Cardiac muscle cell (in vitro differentiated cells and primary cell): ENCODE results near the gene PHF12. TPM values are rescaled to one million over a fixed set of nuclear protein-coding genes. Genes with fewer than 3 reads are reported as not detected.

Experiments used
- DNase-seq, 2 donors: peaks; one replicate each; pipeline versions ENCODE4 v3.0.0 to v3.0.0-alpha.2; 2010 to 2017; ENCODE audit warnings: low read depth in 1 of 2, low spot score in 1 of 2
- H3K27ac ChIP-seq: fragments of 200-600 bp; sonication (generic); 2 replicates; pipeline ENCODE4 v1.5.1; 2016
- H3K27me3 ChIP-seq: fragments of 200-600 bp; sonication (generic); 2 replicates; pipeline ENCODE4 v1.6.0; 2016; ENCODE audit warnings: control low read depth
- H3K36me3 ChIP-seq: fragments of 200-600 bp; sonication (generic); 2 replicates; pipeline ENCODE4 v1.5.1; 2016; ENCODE audit warnings: control low read depth
- H3K4me1 ChIP-seq: fragments of 200-600 bp; sonication (generic); 2 replicates; pipeline ENCODE4 v1.8.1; 2017; ENCODE audit warnings: low read depth, mild to moderate bottlenecking, mixed run types
- H3K4me3 ChIP-seq: fragments of 200-600 bp; sonication (generic); 2 replicates; pipeline ENCODE4 v1.5.1; 2016; ENCODE audit warnings: mild to moderate bottlenecking
- H3K9me3 ChIP-seq: fragments of 200-600 bp; sonication (generic); 2 replicates; pipeline ENCODE4 v1.5.1; 2017; ENCODE audit warnings: low read depth, mild to moderate bottlenecking, control low read depth
- CTCF ChIP-seq: IDR thresholded peaks from 2 replicates; pipeline ENCODE4 v1.5.1; 2012; ENCODE audit warnings: low read depth, mild to moderate bottlenecking, low read length
- polyA plus RNA-seq: library from polyadenylated mRNA; unstranded; fragments of >200 nt; fragmentation: Nextera tagmentation; extraction: Ambion mirVana; gene quantifications from 2 replicates; pipeline ENCODE4 v1.2.1, GENCODE V29; 2016
- total RNA-seq: library from RNA; depleted of rRNA; stranded (reverse); fragments of >200 nt; gene quantifications from 2 replicates; pipeline ENCODE4 v1.2.3, GENCODE V29; 2016

The PHF12 gene
- total and polyA plus RNA-seq, 2 experiments from 2014 or later: 17.9 to 45.6 TPM

- peak; percentile 37 to 60 for DNase-seq
- Histone ChIP-seq H3K27me3 (no peaks in the 10 kb centered on the region), H3K4me3 (no peak overlapping the region), H3K27ac (no peak overlapping the region), H3K36me3 (peaks cover 88% of the 10 kb centered on the region), H3K9me3 (no peaks in the 10 kb centered on the region), H3K4me1 (no peaks in the 10 kb centered on the region)
- TF ChIP-seq CTCF: peak; percentile 63
These were observed 34.9 kb downstream of the PHF12 start for GRCh38 chr17:28916302-28916934.

DNA sequence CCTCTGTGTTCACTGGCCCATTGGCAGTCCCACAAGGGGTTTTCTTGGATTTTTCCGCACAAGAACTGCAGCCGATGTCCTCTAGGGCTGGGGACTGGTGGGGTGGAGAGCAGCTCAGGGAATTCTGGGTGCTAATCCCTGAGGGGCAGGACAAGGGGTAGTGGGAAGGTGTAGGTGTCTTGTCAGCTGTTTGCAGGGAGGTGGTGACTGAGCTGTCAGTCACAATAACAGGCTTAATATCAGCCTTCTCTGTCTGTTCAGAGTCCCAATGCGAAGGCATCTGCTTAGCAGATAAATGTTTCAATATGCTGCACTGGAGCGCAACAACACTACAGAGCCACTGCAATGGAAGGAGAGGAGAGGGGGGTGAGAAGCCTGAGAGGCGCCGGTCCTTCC is 38.4 kb downstream of the PHF12 start:
- H3K4me1 ChIP-seq: no peaks in the 10 kb centered on the region
- no peaks in the 10 kb centered on the region for H3K9me3 ChIP-seq
- H3K27me3 ChIP-seq: no peaks in the 10 kb centered on the region
- no peak overlapping the region for H3K4me3 ChIP-seq
- no peak for TF ChIP-seq CTCF
- H3K27ac ChIP-seq: no peak overlapping the region
- peaks cover 90% of the 10 kb centered on the region for H3K36me3 ChIP-seq
- DNase-seq: no peak

DNA sequence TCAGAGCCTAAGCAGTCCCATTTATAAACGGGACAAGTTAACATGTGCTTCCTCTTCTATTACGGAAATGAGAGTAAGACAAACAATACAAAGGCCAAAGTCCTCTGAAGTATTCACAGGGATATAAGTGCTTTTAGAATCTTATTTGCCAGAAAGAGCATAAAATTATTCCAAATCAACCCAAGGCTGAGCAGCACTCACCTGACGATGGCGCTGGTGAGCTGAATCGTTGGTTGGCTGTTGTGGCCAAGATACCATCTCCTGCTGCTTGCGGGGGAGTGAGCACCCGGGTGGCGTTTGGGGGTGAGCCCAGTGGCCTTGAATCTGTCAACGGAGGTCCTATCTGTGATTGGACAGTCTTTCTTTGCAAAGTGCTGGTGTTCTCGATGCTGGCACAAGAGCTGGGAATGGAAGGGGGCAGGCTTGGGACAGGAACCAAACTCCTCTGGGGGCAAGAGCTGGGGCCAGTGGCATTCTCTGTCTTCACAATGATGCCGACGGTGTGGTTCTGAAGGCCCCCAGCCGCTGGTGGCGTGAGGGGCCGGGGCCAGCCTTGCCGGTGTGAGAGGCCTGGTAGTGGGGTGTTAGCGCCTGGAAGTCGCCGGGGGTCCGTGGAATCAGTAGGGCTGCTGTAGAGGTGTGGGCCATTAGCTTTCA is 38.9 kb downstream of the PHF12 start:
- no peak for DNase-seq

GRCh38 chr17:28911411-28912045 is 39.8 kb downstream of the PHF12 start:
- peaks cover 84% of the 10 kb centered on the region for H3K36me3 ChIP-seq
- H3K27me3 ChIP-seq: no peaks in the 10 kb centered on the region
- DNase-seq: no peak
- H3K27ac ChIP-seq: no peak overlapping the region
- H3K4me3 ChIP-seq: no peak overlapping the region
- H3K9me3 ChIP-seq: no peaks in the 10 kb centered on the region
- no peak for TF ChIP-seq CTCF
- no peaks in the 10 kb centered on the region for H3K4me1 ChIP-seq

More for the DNA sequence above, 38.9 kb downstream of the PHF12 start:
- H3K9me3 ChIP-seq: no peaks in the 10 kb centered on the region
- H3K4me3 ChIP-seq: no peak overlapping the region
- no peaks in the 10 kb centered on the region for H3K27me3 ChIP-seq
- H3K4me1 ChIP-seq: no peaks in the 10 kb centered on the region
- peaks cover 86% of the 10 kb centered on the region for H3K36me3 ChIP-seq
- no peak overlapping the region for H3K27ac ChIP-seq
- TF ChIP-seq CTCF: peak; percentile 32

DNA sequence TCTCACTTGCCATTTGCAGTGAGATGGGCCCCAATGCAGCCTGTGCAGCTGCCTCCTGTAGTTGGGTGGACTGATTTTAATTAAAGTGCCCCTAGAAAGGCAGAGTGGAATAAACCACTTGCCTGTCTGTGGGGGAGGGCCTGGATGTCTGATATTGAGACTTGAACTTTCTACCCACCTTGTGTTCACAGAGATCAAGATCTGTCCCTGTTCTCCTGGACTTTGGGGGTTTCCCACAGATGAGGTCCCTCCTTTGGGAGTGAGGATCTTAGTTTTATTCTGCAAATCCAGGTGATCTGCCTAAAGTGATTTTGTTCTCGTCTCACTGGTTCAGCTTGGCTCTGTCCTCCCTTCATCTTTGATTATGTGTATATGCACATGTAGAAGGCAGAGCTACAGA is 40.8 kb downstream of the PHF12 start:
- H3K4me3 ChIP-seq: no peak overlapping the region
- no peak for TF ChIP-seq CTCF
- H3K27me3 ChIP-seq: no peaks in the 10 kb centered on the region
- H3K4me1 ChIP-seq: no peaks in the 10 kb centered on the region
- H3K9me3 ChIP-seq: no peaks in the 10 kb centered on the region
- H3K36me3 ChIP-seq: peaks cover 83% of the 10 kb centered on the region
- no peak for DNase-seq
- no peak overlapping the region for H3K27ac ChIP-seq
